ENCODE measurements around the gene ATF5. TPM values are rescaled to one million over a fixed set of nuclear protein-coding genes. Genes with fewer than 3 reads are reported as not detected.

Gene ATF5
- total RNA-seq, 2 donors from 2014 or later = 4.7 to 12.2 TPM

DNA sequence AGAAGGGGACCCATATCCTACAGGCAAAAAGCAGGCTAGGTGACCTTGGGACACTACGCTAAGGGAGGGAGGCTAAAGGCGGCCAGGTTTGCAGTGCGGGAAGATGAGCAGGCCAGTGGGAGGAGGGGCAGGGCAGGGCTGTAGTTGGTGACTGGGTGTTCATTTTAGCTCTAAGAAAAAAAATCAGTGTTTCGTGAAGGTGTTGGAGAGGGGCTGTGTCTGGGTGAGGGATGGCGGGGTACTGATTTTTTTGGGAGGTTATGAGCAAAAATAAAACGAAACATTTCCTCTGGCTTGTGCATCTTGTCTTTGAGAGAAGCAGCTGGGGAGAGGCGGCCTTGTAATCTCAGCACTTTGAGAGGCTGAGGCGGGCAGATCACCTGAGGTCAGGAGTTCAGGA lies 4.6 kb downstream of the ATF5 start:
- intact Hi-C loops (cut with DNase I) = loop anchor here (5.0 kb wide), 1 partner anchor 44 kb away; no protein-coding TSS in a partner anchor

DNA sequence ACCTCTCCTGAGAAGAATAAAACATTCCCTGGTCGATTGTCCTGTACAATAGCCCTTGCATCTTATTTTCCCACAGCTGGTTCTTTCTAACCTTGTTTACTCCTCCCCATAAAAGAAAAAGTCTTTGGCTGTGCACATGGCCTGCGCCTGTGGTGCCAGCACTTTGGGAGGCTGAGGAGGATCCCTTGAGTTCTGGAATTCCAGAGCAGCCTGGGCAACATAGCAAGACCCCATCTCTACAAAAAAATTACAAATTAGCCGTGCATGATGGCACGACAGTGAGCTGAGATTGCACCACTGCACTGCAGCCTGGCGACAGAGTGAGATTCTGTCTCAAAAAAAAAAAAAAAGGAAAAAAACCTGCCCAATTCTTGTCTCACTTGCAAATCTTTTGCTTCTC lies 7.5 kb downstream of the ATF5 start:
- no peak overlapping the region for H3K27ac ChIP-seq
- peaks cover 37% of the 10 kb centered on the region for H3K4me1 ChIP-seq
- ATAC-seq = no peak
- 61 to 74% methylated on average over 5 of the region's 5 CpGs for WGBS, 2 donors
- no peak for DNase-seq
- H3K9me3 ChIP-seq = no peaks in the 10 kb centered on the region
- TF ChIP-seq, protein P1, sequence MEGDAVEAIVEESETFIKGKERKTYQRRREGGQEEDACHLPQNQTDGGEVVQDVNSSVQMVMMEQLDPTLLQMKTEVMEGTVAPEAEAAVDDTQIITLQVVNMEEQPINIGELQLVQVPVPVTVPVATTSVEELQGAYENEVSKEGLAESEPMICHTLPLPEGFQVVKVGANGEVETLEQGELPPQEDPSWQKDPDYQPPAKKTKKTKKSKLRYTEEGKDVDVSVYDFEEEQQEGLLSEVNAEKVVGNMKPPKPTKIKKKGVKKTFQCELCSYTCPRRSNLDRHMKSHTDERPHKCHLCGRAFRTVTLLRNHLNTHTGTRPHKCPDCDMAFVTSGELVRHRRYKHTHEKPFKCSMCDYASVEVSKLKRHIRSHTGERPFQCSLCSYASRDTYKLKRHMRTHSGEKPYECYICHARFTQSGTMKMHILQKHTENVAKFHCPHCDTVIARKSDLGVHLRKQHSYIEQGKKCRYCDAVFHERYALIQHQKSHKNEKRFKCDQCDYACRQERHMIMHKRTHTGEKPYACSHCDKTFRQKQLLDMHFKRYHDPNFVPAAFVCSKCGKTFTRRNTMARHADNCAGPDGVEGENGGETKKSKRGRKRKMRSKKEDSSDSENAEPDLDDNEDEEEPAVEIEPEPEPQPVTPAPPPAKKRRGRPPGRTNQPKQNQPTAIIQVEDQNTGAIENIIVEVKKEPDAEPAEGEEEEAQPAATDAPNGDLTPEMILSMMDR (IDR thresholded peaks at IDR 0.05) = no peak
- TF ChIP-seq POLR2A (IDR thresholded peaks at IDR 0.05) = no peak
- H3K36me3 ChIP-seq (replicated peaks in 1 of 2; ENCODE audit: insufficient read depth in 1 of 2, low read depth in 2 of 2) = no peaks in the 10 kb centered on the region
- no peak overlapping the region for H3K4me3 ChIP-seq
- intact Hi-C loops (cut with DNase I) = no loop called here
- no peaks in the 10 kb centered on the region for H3K27me3 ChIP-seq

More for the DNA sequence above, 4.6 kb downstream of the ATF5 start:
- Histone ChIP-seq H3K4me1 (peaks cover 21% of the 10 kb centered on the region), H3K27me3 (no peaks in the 10 kb centered on the region), H3K27ac (no peak overlapping the region), H3K4me3 (no peak overlapping the region), H3K36me3 (replicated peaks in 1 of 2; ENCODE audit: insufficient read depth in 1 of 2, low read depth in 2 of 2) (no peaks in the 10 kb centered on the region), H3K9me3 (no peaks in the 10 kb centered on the region)
- no peak for TF ChIP-seq POLR2A (IDR thresholded peaks at IDR 0.05)
- TF ChIP-seq, protein P1 (IDR thresholded peaks at IDR 0.05) = no peak
- 77 to 84% methylated on average over 7 to 8 of the region's 8 CpGs for WGBS, 2 donors
- ATAC-seq (no peak), DNase-seq (no peak)

DNA sequence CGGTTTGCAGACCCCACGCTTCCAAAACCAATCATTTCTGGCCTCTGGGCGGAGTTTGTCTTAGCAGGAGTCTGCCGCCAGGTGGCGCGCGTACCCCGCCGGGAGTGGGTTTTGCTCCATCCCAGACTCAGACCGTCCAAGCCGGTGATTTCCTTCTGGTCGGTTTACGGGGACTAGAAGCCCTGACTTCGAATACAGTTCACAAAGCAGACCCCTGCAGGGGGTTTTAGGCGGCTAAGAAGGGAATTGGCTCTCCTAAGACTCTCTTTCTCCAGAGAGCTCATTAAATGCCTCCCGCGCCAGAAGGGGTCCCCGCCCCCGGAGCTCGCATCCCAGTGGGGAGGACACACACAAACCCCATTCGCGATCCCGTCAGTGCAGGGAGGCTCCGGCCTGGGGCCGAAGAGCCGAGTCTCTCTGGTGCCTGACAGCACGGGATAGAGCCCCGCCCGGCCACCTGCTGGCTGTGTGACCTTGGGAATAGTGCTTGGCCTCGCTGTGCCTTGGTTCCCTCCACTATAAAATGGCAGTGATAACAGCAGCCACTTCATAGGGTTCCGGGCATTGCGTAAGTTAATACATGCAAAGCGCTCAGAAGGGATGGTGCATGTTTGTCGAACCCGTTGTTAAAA lies 8.9 kb downstream of the ATF5 start:
- Histone ChIP-seq H3K27ac (peak overlapping the region in 2 of 4 donors; percentile 51 to 64), H3K4me1 (peaks cover 47% of the 10 kb centered on the region), H3K4me3 (no peak overlapping the region), H3K9me3 (no peaks in the 10 kb centered on the region), H3K36me3 (replicated peaks in 1 of 2; ENCODE audit: insufficient read depth in 1 of 2, low read depth in 2 of 2) (no peaks in the 10 kb centered on the region), H3K27me3 (no peaks in the 10 kb centered on the region)
- 8 to 20% methylated on average over 1 to 35 of the region's 35 CpGs for WGBS, 2 donors
- ATAC-seq (peak; percentile 88), DNase-seq (peak; percentile 78 to 85 (median 80))
- no peak for TF ChIP-seq POLR2A (IDR thresholded peaks at IDR 0.05)
- TF ChIP-seq, protein P1 (IDR thresholded peaks at IDR 0.05) = peak; percentile 87 to 97 (median 95)
- intact Hi-C loops (cut with DNase I) = no loop called here

DNA sequence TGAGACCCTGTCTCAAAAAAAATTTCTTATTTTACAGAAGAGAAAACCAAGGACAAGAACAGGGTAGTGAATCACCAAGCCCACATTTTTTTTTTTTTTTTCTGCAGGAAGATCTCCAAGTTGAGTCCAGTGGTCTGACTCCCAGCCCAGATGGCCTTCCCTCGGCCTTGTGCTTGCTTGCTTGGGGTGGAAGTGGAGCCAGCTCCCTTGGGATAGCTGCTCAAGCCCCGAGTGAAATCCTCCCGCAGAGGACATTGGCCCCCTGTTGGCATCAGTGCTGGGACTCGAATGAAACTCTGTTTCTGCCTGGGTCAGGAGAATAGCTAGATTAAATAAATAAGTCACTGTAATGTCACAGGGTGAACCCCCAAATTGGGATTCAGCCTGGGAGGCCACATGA lies 9.7 kb downstream of the ATF5 start:
- no peaks in the 10 kb centered on the region for H3K36me3 ChIP-seq (replicated peaks in 1 of 2; ENCODE audit: insufficient read depth in 1 of 2, low read depth in 2 of 2)
- no peak overlapping the region for H3K4me3 ChIP-seq
- WGBS, 2 donors = 49 to 64% methylated on average over 4 of the region's 4 CpGs
- peak overlapping the region in 1 of 4 donors; percentile 64 for H3K27ac ChIP-seq
- TF ChIP-seq, protein P1 (IDR thresholded peaks at IDR 0.05) = no peak
- no peak for TF ChIP-seq POLR2A (IDR thresholded peaks at IDR 0.05)
- H3K4me1 ChIP-seq = peaks cover 47% of the 10 kb centered on the region
- DNase-seq (no peak), ATAC-seq (no peak)
- intact Hi-C loops (cut with DNase I) = no loop called here
- no peaks in the 10 kb centered on the region for H3K27me3 ChIP-seq
- no peaks in the 10 kb centered on the region for H3K9me3 ChIP-seq
